DND-41 (cell line): ENCODE measurements around the gene LMNTD2.

Source experiments
- ATAC-seq: fragments of 200-7000 bp; cut with Tn5 transposase; 3 replicates; pipeline ENCODE4 v1.9.1; 2021; ENCODE audit warnings: low read depth; ENCODE audit not compliant: insufficient read depth
- DNase-seq: peaks from one replicate; pipeline ENCODE4 v3.0.0-alpha.2; 2020
- H2AFZ ChIP-seq: 2 replicates; pipeline ENCODE4 v1.6.0; 2012; ENCODE audit warnings: low read depth, low read length
- H3K27ac ChIP-seq: 2 replicates; pipeline ENCODE4 v1.5.1; 2012; ENCODE audit warnings: low read length, inconsistent platforms
- H3K27me3 ChIP-seq: fragments of 200-600 bp; sonication (generic); 2 replicates; pipeline ENCODE4 v1.6.0; 2012; ENCODE audit warnings: low read length, mild to moderate bottlenecking, inconsistent platforms; ENCODE audit not compliant: insufficient read depth, poor library complexity
- H3K36me3 ChIP-seq: 2 replicates; pipeline ENCODE4 v1.5.1; 2012; ENCODE audit warnings: low read length, inconsistent platforms; ENCODE audit not compliant: insufficient read depth
- H3K4me1 ChIP-seq: 2 replicates; pipeline ENCODE4 v1.5.1; 2012; ENCODE audit warnings: mild to moderate bottlenecking, low read length; ENCODE audit not compliant: insufficient read depth
- H3K4me2 ChIP-seq: 2 replicates; pipeline ENCODE4 v1.6.0; 2012; ENCODE audit warnings: mild to moderate bottlenecking, moderate library complexity, low read length, inconsistent platforms; ENCODE audit not compliant: insufficient read depth
- H3K4me3 ChIP-seq, 2 experiments: fragments of 200-600 bp in 1 of 2; shearing (Covaris generic) in 1 of 2; 2 replicates each; pipeline ENCODE4 v1.5.1; 2012 to 2016; ENCODE audit warnings: inconsistent platforms in 2 of 2, low read length in 2 of 2, mild to moderate bottlenecking in 2 of 2, low read depth in 1 of 2, moderate library complexity in 1 of 2
- H3K79me2 ChIP-seq: 2 replicates; pipeline ENCODE4 v1.6.0; 2012; ENCODE audit warnings: low read length, inconsistent platforms; ENCODE audit not compliant: insufficient read depth
- H3K9ac ChIP-seq: 2 replicates; pipeline ENCODE4 v1.6.0; 2012; ENCODE audit warnings: low read depth, mild to moderate bottlenecking, inconsistent platforms, low read length, moderate library complexity
- H3K9me3 ChIP-seq: 2 replicates; pipeline ENCODE4 v1.5.1; 2012; ENCODE audit warnings: low read length, moderate library complexity, mild to moderate bottlenecking, inconsistent platforms; ENCODE audit not compliant: insufficient read depth, severe bottlenecking
- H4K20me1 ChIP-seq: 2 replicates; pipeline ENCODE4 v1.6.0; 2012; ENCODE audit warnings: low read length; ENCODE audit not compliant: insufficient read depth
- CTCF ChIP-seq: IDR thresholded peaks from 2 replicates; pipeline ENCODE4 v1.5.1; 2012; ENCODE audit warnings: borderline replicate concordance, low read length, moderate library complexity, mild to moderate bottlenecking; ENCODE audit not compliant: poor library complexity, severe bottlenecking; ENCODE audit errors: extremely low read depth
- EZH2 ChIP-seq: IDR thresholded peaks from 3 replicates; pipeline ENCODE4 v1.6.1; 2012; ENCODE audit warnings: borderline replicate concordance, low read depth, mild to moderate bottlenecking, moderate library complexity, low read length, inconsistent platforms; ENCODE audit not compliant: severe bottlenecking

The LMNTD2 gene

GRCh38 chr11:506995-507726 lies 53.4 kb downstream of the LMNTD2 start, which contains the start of gene RNH1:
RNH1 (minus strand) TSS chr11:507242; CDS start chr11:502162, 5,080 bp downstream.
- no peaks in the 10 kb centered on the region for H3K27me3 ChIP-seq
- peaks cover 39% of the 10 kb centered on the region for H3K36me3 ChIP-seq
- H3K79me2 ChIP-seq, result peaks cover 48% of the 10 kb centered on the region
- peaks cover 18% of the 10 kb centered on the region for H4K20me1 ChIP-seq
- H3K4me3 ChIP-seq, result peak within 1 kb of the TSS; percentile 81 to 85; a peak in 3 of 4 replicates
- peak within 1 kb of the TSS; percentile 81 for H3K4me2 ChIP-seq
- no peaks in the 10 kb centered on the region for H3K9me3 ChIP-seq
- peak within 1 kb of the TSS; percentile 92 for H2AFZ ChIP-seq
- DNase-seq, result peak; percentile 97
- ATAC-seq, result peak; percentile 70
- peak within 1 kb of the TSS; percentile 88 for H3K9ac ChIP-seq
- TF ChIP-seq EZH2 (no peak), CTCF (no peak)
- H3K27ac ChIP-seq, result peak within 1 kb of the TSS; percentile 94
- peaks cover 27% of the 10 kb centered on the region for H3K4me1 ChIP-seq

GRCh38 chr11:506238-506994 lies 54.1 kb downstream of the LMNTD2 start:
- Histone ChIP-seq H3K9ac (peak overlapping the region; percentile 88), H3K79me2 (peaks cover 55% of the 10 kb centered on the region), H3K4me2 (peak overlapping the region; percentile 81), H3K4me3 (peak overlapping the region; percentile 81 to 85; a peak in 3 of 4 replicates), H3K27ac (peak overlapping the region; percentile 94), H3K36me3 (peaks cover 47% of the 10 kb centered on the region), H2AFZ (peak overlapping the region; percentile 92), H3K4me1 (peaks cover 27% of the 10 kb centered on the region), H3K27me3 (no peaks in the 10 kb centered on the region), H3K9me3 (no peaks in the 10 kb centered on the region), H4K20me1 (peaks cover 24% of the 10 kb centered on the region)
- peak; percentile 82 for ATAC-seq
- peak; percentile 97 for DNase-seq
- TF ChIP-seq CTCF (no peak), EZH2 (no peak)

- Histone ChIP-seq H3K27ac (no peak overlapping the region), H3K9me3 (no peaks in the 10 kb centered on the region), H3K4me1 (peaks cover 27% of the 10 kb centered on the region), H3K27me3 (no peaks in the 10 kb centered on the region), H3K79me2 (peaks cover 60% of the 10 kb centered on the region), H3K4me3 (peak overlapping the region in 1 of 2 experiments; percentile 85; a peak in 2 of 4 replicates), H3K9ac (peak overlapping the region; percentile 88), H3K36me3 (peaks cover 59% of the 10 kb centered on the region), H4K20me1 (peaks cover 35% of the 10 kb centered on the region), H3K4me2 (peak overlapping the region; percentile 81; the same call in 1 of the 2 replicates), H2AFZ (no peak overlapping the region)
- DNase-seq (no peak), ATAC-seq (no peak)
- TF ChIP-seq EZH2, result no peak
- TF ChIP-seq CTCF, result no peak
These were observed 55.6 kb downstream of the LMNTD2 start for GRCh38 chr11:504994-505344.
